Measurements from ENCODE around the gene TBXAS1. TPM values are rescaled to one million over a fixed set of nuclear protein-coding genes. Genes with fewer than 3 reads are reported as not detected.

Gene TBXAS1
- polyA plus RNA-seq, 2 donors = 5.9 to 10.7 TPM

DNA sequence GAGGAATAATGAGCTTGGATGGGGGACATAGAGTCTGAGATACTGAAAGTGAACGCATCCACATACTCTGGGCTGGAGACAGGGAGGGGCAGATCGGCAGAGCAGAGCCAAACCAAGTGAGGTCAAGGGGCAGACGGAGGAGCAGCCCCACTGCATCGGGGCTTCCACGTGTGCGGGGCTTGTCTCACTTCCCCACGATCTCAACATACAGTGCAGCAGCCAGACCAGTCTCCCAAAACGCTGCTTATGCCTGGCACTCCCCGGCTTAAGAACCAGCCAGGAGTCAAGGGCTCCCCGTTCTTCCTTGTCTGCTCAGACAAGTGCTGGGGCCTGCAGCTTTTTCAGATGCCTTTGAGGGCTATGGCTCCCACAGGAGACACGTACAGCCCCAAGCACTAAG, 190.1 kb downstream of the TBXAS1 start:
- Histone ChIP-seq H3K4me3 (ENCODE audit: low read depth in 1 of 2, low read length in 2 of 2) (no peak overlapping the region), H3K27me3 (ENCODE audit: control insufficient read depth in 1 of 2, insufficient read depth in 2 of 2, low read length in 2 of 2) (no peaks in the 10 kb centered on the region), H3K9me3 (ENCODE audit: control insufficient read depth in 2 of 2, insufficient read depth in 1 of 2, low read depth in 1 of 2, low read length in 1 of 2) (no peaks in the 10 kb centered on the region), H3K4me1 (ENCODE audit: control insufficient read depth in 2 of 2, insufficient read depth in 2 of 2, low read length in 1 of 2) (no peaks in the 10 kb centered on the region), H3K36me3 (ENCODE audit: control insufficient read depth in 2 of 2, insufficient read depth in 2 of 2, low read length in 1 of 2) (peaks cover 2 to 5% of the 10 kb centered on the region in 2 donors), H3K27ac (ENCODE audit: low read depth in 2 of 2, low read length in 1 of 2) (no peak overlapping the region)
- 46 to 60% methylated on average over 11 of the region's 11 CpGs for WGBS, 2 donors

DNA sequence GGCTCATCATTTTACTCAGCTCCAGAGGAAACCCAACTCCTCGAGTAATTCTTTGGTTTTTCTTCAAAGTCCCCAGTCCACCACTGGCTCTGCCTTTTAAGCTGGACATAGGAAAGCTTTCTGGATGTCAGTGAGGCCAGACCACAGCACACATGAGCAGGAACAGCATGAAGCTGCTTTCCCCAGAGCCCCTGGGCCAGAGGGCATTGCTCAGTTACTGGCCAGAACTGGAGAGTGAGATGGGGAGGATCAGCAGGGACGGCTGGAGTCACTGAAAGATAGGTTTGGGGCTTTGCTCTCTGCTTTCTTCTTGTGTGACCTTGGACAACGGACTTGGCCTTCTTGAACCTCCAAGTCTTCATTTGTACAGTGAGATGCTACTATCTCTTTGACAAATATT, 190.5 kb downstream of the TBXAS1 start:
- H3K4me1 ChIP-seq (ENCODE audit: control insufficient read depth in 2 of 2, insufficient read depth in 2 of 2, low read length in 1 of 2) = no peaks in the 10 kb centered on the region
- WGBS, 2 donors = 66 to 75% methylated on average over 3 of the region's 3 CpGs

DNA sequence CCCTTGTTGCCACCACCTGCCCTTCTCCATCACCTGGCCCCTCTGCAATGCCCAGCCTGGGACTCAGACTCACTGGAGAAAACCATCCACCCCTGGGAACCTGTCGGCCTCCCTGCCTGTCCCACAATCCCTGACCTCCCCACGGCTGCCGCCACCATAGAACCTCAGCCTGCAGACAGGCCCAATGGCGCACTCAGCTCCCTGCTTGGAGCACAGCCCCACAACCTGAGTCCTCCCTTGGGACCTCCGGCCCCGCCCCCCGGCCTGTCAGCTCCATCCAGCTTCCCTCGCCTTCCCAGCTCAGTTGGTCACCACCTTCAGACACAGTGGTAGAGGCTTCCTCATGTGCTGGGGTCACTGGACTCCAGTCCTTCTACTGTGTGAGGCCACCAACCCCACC, 192.5 kb downstream of the TBXAS1 start:
- Histone ChIP-seq H3K36me3 (ENCODE audit: control insufficient read depth in 2 of 2, insufficient read depth in 2 of 2, low read length in 1 of 2) (peaks cover 2 to 19% of the 10 kb centered on the region in 2 donors), H3K4me1 (ENCODE audit: control insufficient read depth in 2 of 2, insufficient read depth in 2 of 2, low read length in 1 of 2) (peaks cover 0 to 2% of the 10 kb centered on the region in 2 donors), H3K9me3 (ENCODE audit: control insufficient read depth in 2 of 2, insufficient read depth in 1 of 2, low read depth in 1 of 2, low read length in 1 of 2) (no peaks in the 10 kb centered on the region), H3K27ac (ENCODE audit: low read depth in 2 of 2, low read length in 1 of 2) (no peak overlapping the region), H3K4me3 (ENCODE audit: low read depth in 1 of 2, low read length in 2 of 2) (no peak overlapping the region), H3K27me3 (ENCODE audit: control insufficient read depth in 1 of 2, insufficient read depth in 2 of 2, low read length in 2 of 2) (no peaks in the 10 kb centered on the region)
- WGBS, 2 donors = 95 to 97% methylated on average over 8 of the region's 8 CpGs

More for the DNA sequence above, 190.5 kb downstream of the TBXAS1 start:
- Histone ChIP-seq H3K27ac (ENCODE audit: low read depth in 2 of 2, low read length in 1 of 2) (no peak overlapping the region), H3K4me3 (ENCODE audit: low read depth in 1 of 2, low read length in 2 of 2) (no peak overlapping the region), H3K27me3 (ENCODE audit: control insufficient read depth in 1 of 2, insufficient read depth in 2 of 2, low read length in 2 of 2) (no peaks in the 10 kb centered on the region), H3K9me3 (ENCODE audit: control insufficient read depth in 2 of 2, insufficient read depth in 1 of 2, low read depth in 1 of 2, low read length in 1 of 2) (no peaks in the 10 kb centered on the region), H3K36me3 (ENCODE audit: control insufficient read depth in 2 of 2, insufficient read depth in 2 of 2, low read length in 1 of 2) (peaks cover 2 to 8% of the 10 kb centered on the region in 2 donors)

DNA sequence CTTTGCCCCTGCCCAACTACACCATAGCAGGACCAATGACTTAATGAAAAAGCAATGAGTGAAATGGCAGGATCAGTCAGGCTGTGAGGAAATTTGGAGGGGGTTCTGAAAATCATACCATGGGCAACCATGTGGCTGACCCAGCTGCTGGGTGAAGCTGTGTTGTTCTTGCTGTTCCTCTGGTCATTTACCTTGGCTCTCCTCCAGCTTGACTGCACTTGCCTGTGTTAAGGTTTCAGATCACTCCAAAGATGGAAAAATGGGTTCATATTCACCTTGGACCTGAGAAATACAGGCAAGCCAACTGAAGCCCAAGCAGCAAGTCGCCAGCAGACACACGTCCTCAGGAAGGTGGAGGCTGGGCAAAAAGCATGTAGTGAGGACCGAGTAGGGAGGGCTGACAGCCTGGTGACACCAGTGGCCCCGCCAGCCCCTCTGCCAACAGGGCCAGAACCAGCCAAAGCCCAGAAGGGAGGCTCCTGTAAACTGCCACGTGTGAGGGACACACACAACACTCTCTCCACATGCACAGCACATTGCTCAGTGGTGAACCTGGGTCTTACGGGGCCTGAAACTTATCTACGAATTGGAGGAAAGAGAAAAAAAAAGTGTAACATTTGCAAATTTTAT, 193.6 kb downstream of the TBXAS1 start:
- no peak overlapping the region for H3K27ac ChIP-seq (ENCODE audit: low read depth in 2 of 2, low read length in 1 of 2)

DNA sequence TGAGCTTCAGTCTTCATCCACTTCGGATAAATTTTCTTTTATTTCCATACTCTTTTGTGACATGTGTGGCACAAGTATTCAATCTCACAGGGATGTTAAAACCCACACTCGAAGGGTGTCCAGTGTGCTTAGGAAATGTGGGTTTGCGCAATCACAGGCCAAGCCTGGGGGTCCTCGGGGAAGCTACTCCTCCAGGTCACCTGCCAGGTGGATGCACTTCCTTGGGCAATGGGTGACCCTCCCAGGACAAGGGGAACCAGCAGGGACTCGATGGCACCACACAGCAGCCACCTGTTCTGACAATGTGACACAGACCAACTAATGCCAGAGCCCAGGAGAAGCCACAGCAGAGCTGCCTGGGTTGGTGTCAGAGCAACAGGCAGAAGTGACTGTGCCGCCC, 194.7 kb downstream of the TBXAS1 start:
- peaks cover 0 to 2% of the 10 kb centered on the region in 2 donors for H3K4me1 ChIP-seq (ENCODE audit: control insufficient read depth in 2 of 2, insufficient read depth in 2 of 2, low read length in 1 of 2)
- no peaks in the 10 kb centered on the region for H3K9me3 ChIP-seq (ENCODE audit: control insufficient read depth in 2 of 2, insufficient read depth in 1 of 2, low read depth in 1 of 2, low read length in 1 of 2)
- no peak overlapping the region for H3K27ac ChIP-seq (ENCODE audit: low read depth in 2 of 2, low read length in 1 of 2)
- no peak overlapping the region for H3K4me3 ChIP-seq (ENCODE audit: low read depth in 1 of 2, low read length in 2 of 2)
- peaks cover 7 to 25% of the 10 kb centered on the region in 2 donors for H3K36me3 ChIP-seq (ENCODE audit: control insufficient read depth in 2 of 2, insufficient read depth in 2 of 2, low read length in 1 of 2)
- 90% methylated on average over 6 of the region's 6 CpGs for WGBS, 2 donors
- no peaks in the 10 kb centered on the region for H3K27me3 ChIP-seq (ENCODE audit: control insufficient read depth in 1 of 2, insufficient read depth in 2 of 2, low read length in 2 of 2)

More for the DNA sequence above, 193.6 kb downstream of the TBXAS1 start:
- Histone ChIP-seq H3K27me3 (ENCODE audit: control insufficient read depth in 1 of 2, insufficient read depth in 2 of 2, low read length in 2 of 2) (no peaks in the 10 kb centered on the region), H3K4me3 (ENCODE audit: low read depth in 1 of 2, low read length in 2 of 2) (no peak overlapping the region), H3K36me3 (ENCODE audit: control insufficient read depth in 2 of 2, insufficient read depth in 2 of 2, low read length in 1 of 2) (peaks cover 7 to 22% of the 10 kb centered on the region in 2 donors), H3K4me1 (ENCODE audit: control insufficient read depth in 2 of 2, insufficient read depth in 2 of 2, low read length in 1 of 2) (peaks cover 0 to 2% of the 10 kb centered on the region in 2 donors), H3K9me3 (ENCODE audit: control insufficient read depth in 2 of 2, insufficient read depth in 1 of 2, low read depth in 1 of 2, low read length in 1 of 2) (no peaks in the 10 kb centered on the region)
- 85 to 86% methylated on average over 7 of the region's 7 CpGs for WGBS, 2 donors

DNA sequence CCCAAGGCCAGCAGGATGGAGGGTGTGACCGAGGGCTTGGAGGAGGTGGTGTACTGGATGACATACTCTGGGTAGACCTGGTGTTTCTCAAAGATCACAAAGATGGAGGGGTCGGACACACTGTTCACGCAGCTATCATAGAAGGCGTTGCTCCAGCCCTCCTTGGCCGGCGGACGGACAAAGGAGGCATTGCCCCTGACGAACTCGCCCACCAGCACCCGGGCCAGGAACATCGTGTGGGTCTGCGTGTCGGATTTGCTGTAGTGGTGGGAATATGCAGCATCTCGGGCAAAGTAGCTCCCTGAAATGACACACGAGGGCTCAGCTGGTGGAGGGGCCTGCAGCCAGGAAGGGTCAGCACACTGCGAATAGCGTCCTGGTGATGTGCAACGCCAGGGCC, 195.5 kb downstream of the TBXAS1 start:
- Histone ChIP-seq H3K4me3 (ENCODE audit: low read depth in 1 of 2, low read length in 2 of 2) (no peak overlapping the region), H3K27ac (ENCODE audit: low read depth in 2 of 2, low read length in 1 of 2) (no peak overlapping the region), H3K9me3 (ENCODE audit: control insufficient read depth in 2 of 2, insufficient read depth in 1 of 2, low read depth in 1 of 2, low read length in 1 of 2) (no peaks in the 10 kb centered on the region), H3K27me3 (ENCODE audit: control insufficient read depth in 1 of 2, insufficient read depth in 2 of 2, low read length in 2 of 2) (no peaks in the 10 kb centered on the region), H3K4me1 (ENCODE audit: control insufficient read depth in 2 of 2, insufficient read depth in 2 of 2, low read length in 1 of 2) (peaks cover 0 to 2% of the 10 kb centered on the region in 2 donors), H3K36me3 (ENCODE audit: control insufficient read depth in 2 of 2, insufficient read depth in 2 of 2, low read length in 1 of 2) (peaks cover 7 to 25% of the 10 kb centered on the region in 2 donors)
- WGBS, 2 donors = 92 to 96% methylated on average over 18 of the region's 18 CpGs

DNA sequence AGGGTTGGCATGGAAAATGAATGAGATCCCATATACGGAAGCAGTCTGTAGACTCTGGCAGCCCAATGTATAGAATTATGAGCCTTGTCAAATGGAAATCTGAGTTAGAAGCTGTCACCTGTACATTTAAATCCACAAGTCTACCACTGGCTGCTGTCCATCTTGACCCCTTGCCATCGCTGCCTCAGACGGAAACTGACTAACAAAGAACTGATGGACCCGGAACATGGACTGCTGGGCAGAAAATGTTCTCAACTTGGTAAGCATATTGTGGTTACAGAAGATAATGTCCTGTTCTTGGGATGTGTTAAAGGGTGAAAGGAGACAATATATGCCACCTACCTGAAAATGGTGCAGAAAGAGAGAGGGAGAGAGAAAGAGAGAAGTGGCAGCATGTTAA, 196.2 kb downstream of the TBXAS1 start:
- H3K36me3 ChIP-seq (ENCODE audit: control insufficient read depth in 2 of 2, insufficient read depth in 2 of 2, low read length in 1 of 2) = peaks cover 7 to 25% of the 10 kb centered on the region in 2 donors
- H3K4me1 ChIP-seq (ENCODE audit: control insufficient read depth in 2 of 2, insufficient read depth in 2 of 2, low read length in 1 of 2) = peaks cover 0 to 2% of the 10 kb centered on the region in 2 donors
- H3K27me3 ChIP-seq (ENCODE audit: control insufficient read depth in 1 of 2, insufficient read depth in 2 of 2, low read length in 2 of 2) = no peaks in the 10 kb centered on the region
- H3K4me3 ChIP-seq (ENCODE audit: low read depth in 1 of 2, low read length in 2 of 2) = no peak overlapping the region
- H3K9me3 ChIP-seq (ENCODE audit: control insufficient read depth in 2 of 2, insufficient read depth in 1 of 2, low read depth in 1 of 2, low read length in 1 of 2) = no peaks in the 10 kb centered on the region
- H3K27ac ChIP-seq (ENCODE audit: low read depth in 2 of 2, low read length in 1 of 2) = no peak overlapping the region
- 95 to 96% methylated on average over 4 of the region's 4 CpGs for WGBS, 2 donors

DNA sequence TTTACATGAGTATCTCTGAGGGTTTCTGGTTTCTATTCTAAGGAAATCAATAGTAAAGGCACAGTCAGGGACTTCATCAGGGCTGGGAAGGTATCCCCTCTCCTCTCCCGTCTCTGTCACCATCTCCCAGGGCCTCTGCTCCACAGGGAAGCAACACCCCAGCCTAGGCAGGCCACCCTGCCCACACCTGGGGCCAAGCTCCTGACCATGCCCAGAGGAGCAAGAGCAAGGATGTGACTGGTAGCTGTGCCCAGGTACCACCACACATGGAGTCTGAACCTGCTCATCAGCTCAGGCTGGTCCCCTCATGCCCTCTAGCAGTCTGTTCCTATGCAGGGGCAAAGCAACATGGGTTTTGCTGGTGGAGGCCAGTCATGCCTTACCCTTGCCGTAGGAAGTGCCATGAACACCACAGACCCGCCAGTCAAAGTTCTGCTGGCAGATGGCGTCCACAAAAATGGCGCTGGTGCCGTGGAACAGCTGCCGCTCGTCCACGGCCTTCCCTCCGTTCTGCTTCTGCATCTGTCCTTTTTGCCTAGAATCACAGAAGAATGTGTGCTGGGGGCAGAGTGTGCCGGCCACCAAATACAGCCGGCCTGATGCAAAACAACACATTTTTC, 196.9 kb downstream of the TBXAS1 start:
- H3K36me3 ChIP-seq (ENCODE audit: control insufficient read depth in 2 of 2, insufficient read depth in 2 of 2, low read length in 1 of 2) = peaks cover 7 to 25% of the 10 kb centered on the region in 2 donors
- WGBS, 2 donors = 93 to 97% methylated on average over 12 of the region's 12 CpGs

DNA sequence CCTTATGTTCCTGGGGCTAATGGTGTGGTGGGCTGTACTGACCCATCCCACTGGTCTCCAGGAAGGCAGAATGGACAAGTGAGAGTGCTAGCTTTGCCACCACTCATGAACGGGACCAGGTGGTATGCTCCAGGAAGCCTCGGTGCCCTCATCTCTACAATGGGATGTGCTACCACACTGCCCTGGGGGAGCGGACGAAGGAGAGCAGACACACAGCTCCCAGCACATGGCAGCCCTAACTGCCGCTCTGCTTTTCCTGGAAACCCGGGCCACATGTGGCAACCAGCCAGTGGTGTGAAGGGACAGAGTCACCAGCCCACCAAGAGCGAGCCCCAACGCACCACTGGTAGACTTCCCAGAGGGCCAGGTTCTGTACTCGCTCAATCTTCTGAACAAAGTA, 197.9 kb downstream of the TBXAS1 start:
- Histone ChIP-seq H3K27ac (ENCODE audit: low read depth in 2 of 2, low read length in 1 of 2) (no peak overlapping the region), H3K9me3 (ENCODE audit: control insufficient read depth in 2 of 2, insufficient read depth in 1 of 2, low read depth in 1 of 2, low read length in 1 of 2) (no peaks in the 10 kb centered on the region), H3K4me1 (ENCODE audit: control insufficient read depth in 2 of 2, insufficient read depth in 2 of 2, low read length in 1 of 2) (peaks cover 0 to 2% of the 10 kb centered on the region in 2 donors), H3K36me3 (ENCODE audit: control insufficient read depth in 2 of 2, insufficient read depth in 2 of 2, low read length in 1 of 2) (peaks cover 7 to 25% of the 10 kb centered on the region in 2 donors), H3K27me3 (ENCODE audit: control insufficient read depth in 1 of 2, insufficient read depth in 2 of 2, low read length in 2 of 2) (no peaks in the 10 kb centered on the region), H3K4me3 (ENCODE audit: low read depth in 1 of 2, low read length in 2 of 2) (no peak overlapping the region)
- 96 to 97% methylated on average over 9 of the region's 9 CpGs for WGBS, 2 donors

More for the DNA sequence above, 196.9 kb downstream of the TBXAS1 start:
- Histone ChIP-seq H3K9me3 (ENCODE audit: control insufficient read depth in 2 of 2, insufficient read depth in 1 of 2, low read depth in 1 of 2, low read length in 1 of 2) (no peaks in the 10 kb centered on the region), H3K27me3 (ENCODE audit: control insufficient read depth in 1 of 2, insufficient read depth in 2 of 2, low read length in 2 of 2) (no peaks in the 10 kb centered on the region), H3K4me3 (ENCODE audit: low read depth in 1 of 2, low read length in 2 of 2) (no peak overlapping the region), H3K27ac (ENCODE audit: low read depth in 2 of 2, low read length in 1 of 2) (no peak overlapping the region), H3K4me1 (ENCODE audit: control insufficient read depth in 2 of 2, insufficient read depth in 2 of 2, low read length in 1 of 2) (peaks cover 0 to 2% of the 10 kb centered on the region in 2 donors)

DNA sequence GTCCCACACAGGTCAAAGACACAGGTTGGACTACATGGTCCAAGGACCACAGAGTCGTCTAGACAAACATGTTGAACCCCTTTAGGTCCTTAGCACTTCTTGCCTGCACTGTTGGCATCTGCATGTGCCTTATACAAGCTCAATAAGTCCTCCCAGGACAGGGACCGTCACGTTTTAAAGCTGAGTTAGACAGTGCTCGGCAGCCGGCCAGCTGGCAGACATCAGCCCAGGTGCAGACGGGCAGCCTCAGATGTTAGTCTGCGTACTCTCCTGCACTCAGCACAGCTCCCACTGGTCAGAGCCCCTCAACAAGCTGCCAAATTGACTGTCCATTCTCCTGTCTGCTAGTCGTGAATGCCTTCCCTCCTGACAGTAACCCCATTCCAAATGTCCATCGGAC, 198.8 kb downstream of the TBXAS1 start:
- Histone ChIP-seq H3K36me3 (ENCODE audit: control insufficient read depth in 2 of 2, insufficient read depth in 2 of 2, low read length in 1 of 2) (peaks cover 4 to 23% of the 10 kb centered on the region in 2 donors), H3K9me3 (ENCODE audit: control insufficient read depth in 2 of 2, insufficient read depth in 1 of 2, low read depth in 1 of 2, low read length in 1 of 2) (no peaks in the 10 kb centered on the region), H3K27me3 (ENCODE audit: control insufficient read depth in 1 of 2, insufficient read depth in 2 of 2, low read length in 2 of 2) (no peaks in the 10 kb centered on the region), H3K4me1 (ENCODE audit: control insufficient read depth in 2 of 2, insufficient read depth in 2 of 2, low read length in 1 of 2) (peaks cover 0 to 2% of the 10 kb centered on the region in 2 donors), H3K27ac (ENCODE audit: low read depth in 2 of 2, low read length in 1 of 2) (no peak overlapping the region), H3K4me3 (ENCODE audit: low read depth in 1 of 2, low read length in 2 of 2) (no peak overlapping the region)
- WGBS, 2 donors = 84 to 88% methylated on average over 9 of the region's 9 CpGs
